ENCODE measurements around the gene NCBP3. TPM values are rescaled to one million over a fixed set of nuclear protein-coding genes. Genes with fewer than 3 reads are reported as not detected.

NCBP3 gene
- total and polyA plus RNA-seq, 9 donors: 33.4 to 68.9 (median 56.2) TPM

DNA sequence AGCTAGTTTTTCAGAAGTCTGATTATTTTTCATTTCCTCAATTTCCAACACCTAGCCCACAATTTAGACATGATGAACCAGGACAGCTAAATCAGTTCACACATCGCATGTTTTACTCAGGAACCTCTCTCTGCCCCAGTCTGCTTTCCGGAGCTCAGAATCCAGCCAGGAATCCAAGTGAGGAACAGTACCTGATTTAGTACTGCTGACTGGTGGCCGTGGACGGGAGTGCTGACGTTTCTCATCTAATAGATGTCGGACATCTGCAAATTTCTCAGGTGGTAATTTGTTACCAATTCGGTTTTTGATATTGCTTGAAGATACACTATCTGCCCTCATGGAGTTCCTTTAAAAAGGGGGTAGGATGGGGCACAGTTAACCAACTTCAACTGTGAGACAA lies 30.1 kb downstream of the NCBP3 start:
- no peaks in the 10 kb centered on the region for H3K9me3 ChIP-seq (replicated peaks; ENCODE audit: control insufficient read depth, low read depth, low read length)
- DNase-seq: peak; percentile 41
- H3K4me1 ChIP-seq (ENCODE audit: control insufficient read depth, insufficient read depth, low read length): peaks cover 17% of the 10 kb centered on the region
- peak overlapping the region; percentile 82 for H3K27ac ChIP-seq (ENCODE audit: low read length)
- WGBS (ENCODE audit: insufficient coverage): 69% methylated on average over 5 of the region's 7 CpGs
- H3K4me3 ChIP-seq (ENCODE audit: low read length): no peak overlapping the region
- H3K27me3 ChIP-seq (ENCODE audit: control insufficient read depth, insufficient read depth, low read length): no peaks in the 10 kb centered on the region
- peaks cover 79% of the 10 kb centered on the region for H3K36me3 ChIP-seq (ENCODE audit: control insufficient read depth, insufficient read depth, low read length)

DNA sequence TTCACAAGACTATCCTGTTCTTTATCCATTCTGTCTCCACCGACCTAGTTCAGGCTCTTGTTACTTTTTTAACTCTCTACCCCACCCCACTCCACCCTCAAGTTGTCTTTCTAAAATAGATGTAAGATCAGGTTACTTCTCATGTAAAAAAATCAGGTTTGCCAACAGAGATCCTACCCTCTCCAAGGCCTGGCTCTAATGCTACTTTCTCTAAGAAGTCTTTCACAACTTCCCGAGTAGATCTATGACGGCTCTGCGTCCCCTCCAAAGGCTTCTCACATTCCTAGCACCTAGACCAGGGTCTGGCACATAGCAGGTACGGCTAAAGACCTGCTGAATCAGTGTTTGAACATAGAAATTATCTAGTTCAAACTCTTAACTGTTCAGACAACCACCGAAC lies 30.9 kb downstream of the NCBP3 start:
- Histone ChIP-seq H3K9me3 (replicated peaks; ENCODE audit: control insufficient read depth, low read depth, low read length) (no peaks in the 10 kb centered on the region), H3K4me1 (ENCODE audit: control insufficient read depth, insufficient read depth, low read length) (peaks cover 17% of the 10 kb centered on the region), H3K36me3 (ENCODE audit: control insufficient read depth, insufficient read depth, low read length) (peaks cover 82% of the 10 kb centered on the region), H3K27me3 (ENCODE audit: control insufficient read depth, insufficient read depth, low read length) (no peaks in the 10 kb centered on the region), H3K27ac (ENCODE audit: low read length) (peak overlapping the region; percentile 82), H3K4me3 (ENCODE audit: low read length) (no peak overlapping the region)
- DNase-seq: no peak
- 100% methylated on average over 1 of the region's 6 CpGs for WGBS (ENCODE audit: insufficient coverage)

DNA sequence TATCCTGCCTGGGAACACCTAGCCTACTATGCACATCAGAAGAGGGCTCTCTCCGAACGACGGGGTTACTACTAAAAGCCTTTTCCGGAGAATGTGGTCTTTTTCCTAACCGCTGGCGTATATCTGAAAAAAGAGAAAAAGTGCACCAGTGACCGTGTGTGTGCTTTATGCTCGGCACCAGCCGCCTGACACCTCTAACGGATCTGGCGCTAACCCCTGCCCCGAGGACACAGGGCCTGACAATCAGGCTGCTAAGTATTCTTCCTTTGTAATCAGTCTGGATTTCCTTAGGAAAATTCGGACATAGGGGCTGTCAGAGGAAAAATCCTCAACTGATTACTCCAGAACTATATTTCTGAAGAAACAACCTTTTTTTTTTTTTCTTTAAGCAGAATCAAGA lies 31.7 kb downstream of the NCBP3 start:
- Histone ChIP-seq H3K9me3 (replicated peaks; ENCODE audit: control insufficient read depth, low read depth, low read length) (no peaks in the 10 kb centered on the region), H3K4me1 (ENCODE audit: control insufficient read depth, insufficient read depth, low read length) (peaks cover 17% of the 10 kb centered on the region), H3K27me3 (ENCODE audit: control insufficient read depth, insufficient read depth, low read length) (no peaks in the 10 kb centered on the region), H3K27ac (ENCODE audit: low read length) (peak overlapping the region; percentile 82), H3K36me3 (ENCODE audit: control insufficient read depth, insufficient read depth, low read length) (peaks cover 81% of the 10 kb centered on the region), H3K4me3 (ENCODE audit: low read length) (no peak overlapping the region)
- DNase-seq: no peak
- WGBS (ENCODE audit: insufficient coverage): 91% methylated on average over 12 of the region's 13 CpGs

DNA sequence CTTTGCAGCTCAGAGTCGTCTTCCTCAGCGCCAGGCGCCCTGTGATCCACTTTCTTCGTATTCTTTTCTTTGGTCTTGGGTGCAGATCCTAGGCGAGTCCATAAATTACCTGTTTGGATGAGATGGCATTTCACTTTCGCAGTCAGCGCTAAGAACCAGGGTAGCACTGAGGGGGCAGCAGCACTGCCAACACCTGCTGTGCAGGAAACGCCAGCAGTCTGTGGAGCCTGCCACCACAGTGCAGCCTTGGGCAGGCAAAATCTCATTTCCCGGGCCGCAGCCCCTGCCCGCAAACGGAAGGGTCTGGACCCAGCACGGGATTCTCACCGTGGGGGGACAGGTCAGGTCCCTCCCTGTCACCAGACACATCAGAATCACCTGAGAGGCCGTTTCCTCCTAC lies 32.9 kb downstream of the NCBP3 start:
- no peak for DNase-seq
- peak overlapping the region; percentile 67 for H3K27ac ChIP-seq (ENCODE audit: low read length)
- H3K9me3 ChIP-seq (replicated peaks; ENCODE audit: control insufficient read depth, low read depth, low read length): no peaks in the 10 kb centered on the region
- 96% methylated on average over 11 of the region's 15 CpGs for WGBS (ENCODE audit: insufficient coverage)
- no peaks in the 10 kb centered on the region for H3K27me3 ChIP-seq (ENCODE audit: control insufficient read depth, insufficient read depth, low read length)
- peak overlapping the region; percentile 9 for H3K4me3 ChIP-seq (ENCODE audit: low read length)
- peaks cover 17% of the 10 kb centered on the region for H3K4me1 ChIP-seq (ENCODE audit: control insufficient read depth, insufficient read depth, low read length)
- H3K36me3 ChIP-seq (ENCODE audit: control insufficient read depth, insufficient read depth, low read length): peaks cover 79% of the 10 kb centered on the region

DNA sequence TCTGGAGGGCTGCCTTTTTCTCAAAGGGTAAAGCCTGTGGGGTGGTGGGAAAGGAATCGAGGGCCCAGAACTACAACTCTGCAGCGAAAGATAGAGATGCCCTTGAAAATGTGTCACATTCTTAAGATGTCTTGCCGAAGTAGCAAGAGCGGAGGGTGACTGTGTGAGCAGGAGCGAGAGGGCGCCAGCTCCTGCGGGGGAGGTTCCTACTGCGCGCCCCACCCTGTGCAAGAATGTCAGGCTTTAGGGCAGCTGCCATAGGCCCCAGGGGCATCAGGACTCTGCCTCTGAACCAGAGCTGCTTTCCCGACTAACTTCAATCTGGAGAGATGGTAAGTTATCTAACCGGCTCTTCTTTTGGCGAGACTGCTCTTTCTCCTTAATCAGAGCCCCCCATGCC lies 33.3 kb downstream of the NCBP3 start:
- no peak for DNase-seq
- peaks cover 83% of the 10 kb centered on the region for H3K36me3 ChIP-seq (ENCODE audit: control insufficient read depth, insufficient read depth, low read length)
- no peaks in the 10 kb centered on the region for H3K9me3 ChIP-seq (replicated peaks; ENCODE audit: control insufficient read depth, low read depth, low read length)
- peak overlapping the region; percentile 67 for H3K27ac ChIP-seq (ENCODE audit: low read length)
- H3K4me1 ChIP-seq (ENCODE audit: control insufficient read depth, insufficient read depth, low read length): peaks cover 17% of the 10 kb centered on the region
- 82% methylated on average over 10 of the region's 12 CpGs for WGBS (ENCODE audit: insufficient coverage)
- H3K4me3 ChIP-seq (ENCODE audit: low read length): no peak overlapping the region
- H3K27me3 ChIP-seq (ENCODE audit: control insufficient read depth, insufficient read depth, low read length): no peaks in the 10 kb centered on the region

DNA sequence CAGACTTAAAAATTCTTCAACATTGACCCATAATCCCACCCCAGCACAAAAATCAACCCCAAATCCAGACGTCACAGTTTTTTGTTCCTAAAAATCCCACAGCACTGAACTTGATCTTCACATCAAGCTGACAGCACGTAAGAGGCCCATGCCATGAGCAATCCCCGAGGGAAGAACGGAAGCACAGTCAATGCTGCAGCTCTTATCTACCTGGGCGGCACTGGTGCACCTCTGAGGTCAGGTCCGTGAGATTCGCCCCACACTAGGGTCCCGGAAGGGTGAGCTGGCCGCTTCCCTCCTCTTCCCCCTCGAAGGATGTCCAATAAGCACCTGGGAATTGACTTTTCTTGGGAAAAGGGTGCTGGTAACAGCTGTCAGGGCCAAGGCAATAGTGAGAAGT lies 33.8 kb downstream of the NCBP3 start:
- WGBS (ENCODE audit: insufficient coverage): 85% methylated on average over 7 of the region's 10 CpGs

DNA sequence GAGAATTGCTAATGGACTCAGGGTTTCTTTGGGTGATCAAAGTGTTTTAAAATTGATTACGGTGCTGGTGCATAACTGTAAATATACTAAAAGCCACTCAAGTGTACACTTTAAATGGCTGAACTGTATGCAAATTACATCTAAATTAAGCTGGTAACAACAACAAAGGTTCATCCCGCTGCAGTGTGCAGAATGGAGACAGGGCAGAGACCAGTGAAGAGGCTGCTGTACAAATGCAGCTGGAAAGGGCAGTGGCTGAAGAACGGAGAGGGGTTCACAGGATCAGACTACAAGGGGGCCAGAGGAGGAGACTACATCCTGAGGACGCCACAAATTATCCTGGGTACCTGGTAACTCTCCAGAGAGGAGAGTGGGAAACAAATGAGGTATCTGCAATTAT lies 36.0 kb downstream of the NCBP3 start:
- no peak for DNase-seq
- H3K4me1 ChIP-seq (ENCODE audit: control insufficient read depth, insufficient read depth, low read length): peaks cover 13% of the 10 kb centered on the region
- WGBS (ENCODE audit: insufficient coverage): 83% methylated on average over 2 of the region's 4 CpGs
- H3K4me3 ChIP-seq (ENCODE audit: low read length): no peak overlapping the region
- peaks cover 77% of the 10 kb centered on the region for H3K36me3 ChIP-seq (ENCODE audit: control insufficient read depth, insufficient read depth, low read length)
- H3K27ac ChIP-seq (ENCODE audit: low read length): no peak overlapping the region
- no peaks in the 10 kb centered on the region for H3K27me3 ChIP-seq (ENCODE audit: control insufficient read depth, insufficient read depth, low read length)
- H3K9me3 ChIP-seq (replicated peaks; ENCODE audit: control insufficient read depth, low read depth, low read length): no peaks in the 10 kb centered on the region

More for the DNA sequence above, 33.8 kb downstream of the NCBP3 start:
- peak overlapping the region; percentile 67 for H3K27ac ChIP-seq (ENCODE audit: low read length)
- H3K36me3 ChIP-seq (ENCODE audit: control insufficient read depth, insufficient read depth, low read length): peaks cover 86% of the 10 kb centered on the region
- no peak for DNase-seq
- no peaks in the 10 kb centered on the region for H3K9me3 ChIP-seq (replicated peaks; ENCODE audit: control insufficient read depth, low read depth, low read length)
- H3K27me3 ChIP-seq (ENCODE audit: control insufficient read depth, insufficient read depth, low read length): no peaks in the 10 kb centered on the region
- no peak overlapping the region for H3K4me3 ChIP-seq (ENCODE audit: low read length)
- peaks cover 17% of the 10 kb centered on the region for H3K4me1 ChIP-seq (ENCODE audit: control insufficient read depth, insufficient read depth, low read length)

DNA sequence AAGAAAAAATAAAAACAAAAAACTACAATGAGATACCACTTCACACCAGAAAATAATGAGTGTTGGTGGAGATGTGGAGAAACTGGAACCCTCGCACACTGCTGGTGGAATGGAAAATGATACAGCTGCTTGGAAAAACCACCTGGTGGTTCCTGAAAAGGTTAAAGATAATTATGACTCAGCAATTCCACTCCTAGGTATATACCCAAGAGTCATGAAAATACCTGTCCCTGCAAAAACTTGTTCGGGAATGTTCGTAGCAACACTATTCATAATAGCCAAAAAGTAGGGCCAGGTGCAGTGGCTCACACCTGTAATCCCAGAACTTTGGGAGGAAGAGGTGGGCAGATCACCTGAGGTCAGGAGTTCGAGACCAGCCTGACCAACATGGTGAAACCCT lies 36.9 kb downstream of the NCBP3 start:
- no peak overlapping the region for H3K4me3 ChIP-seq (ENCODE audit: low read length)
- no peak for DNase-seq
- H3K4me1 ChIP-seq (ENCODE audit: control insufficient read depth, insufficient read depth, low read length): peaks cover 10% of the 10 kb centered on the region
- no CpG with 5 or more reads among the region's 4 CpGs for WGBS (ENCODE audit: insufficient coverage)
- H3K27ac ChIP-seq (ENCODE audit: low read length): no peak overlapping the region
- no peaks in the 10 kb centered on the region for H3K9me3 ChIP-seq (replicated peaks; ENCODE audit: control insufficient read depth, low read depth, low read length)
- peaks cover 70% of the 10 kb centered on the region for H3K36me3 ChIP-seq (ENCODE audit: control insufficient read depth, insufficient read depth, low read length)
- no peaks in the 10 kb centered on the region for H3K27me3 ChIP-seq (ENCODE audit: control insufficient read depth, insufficient read depth, low read length)

DNA sequence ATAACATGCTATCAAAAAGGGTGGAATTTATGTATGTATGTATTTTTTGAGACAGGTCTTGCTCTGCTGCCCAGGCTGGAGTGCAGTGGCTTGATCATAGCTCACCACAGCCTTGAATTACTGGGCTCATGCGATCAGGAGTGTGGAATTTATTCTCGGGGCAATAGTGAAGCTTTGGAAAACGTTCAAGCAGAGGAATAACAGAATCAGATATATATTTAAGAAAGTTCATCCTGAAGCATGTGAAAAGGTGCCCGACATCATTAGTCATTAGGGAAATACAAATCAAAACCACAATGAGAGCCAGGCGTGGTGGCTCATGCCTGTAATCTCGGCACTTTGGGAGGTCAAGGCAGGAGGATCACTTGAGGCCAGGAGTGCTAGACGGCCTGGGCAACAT lies 37.3 kb downstream of the NCBP3 start:
- Histone ChIP-seq H3K4me1 (ENCODE audit: control insufficient read depth, insufficient read depth, low read length) (peaks cover 8% of the 10 kb centered on the region), H3K27ac (ENCODE audit: low read length) (no peak overlapping the region), H3K27me3 (ENCODE audit: control insufficient read depth, insufficient read depth, low read length) (no peaks in the 10 kb centered on the region), H3K9me3 (replicated peaks; ENCODE audit: control insufficient read depth, low read depth, low read length) (no peaks in the 10 kb centered on the region), H3K36me3 (ENCODE audit: control insufficient read depth, insufficient read depth, low read length) (peaks cover 67% of the 10 kb centered on the region), H3K4me3 (ENCODE audit: low read length) (no peak overlapping the region)
- WGBS (ENCODE audit: insufficient coverage): 87% methylated on average over 4 of the region's 7 CpGs
- DNase-seq: no peak

DNA sequence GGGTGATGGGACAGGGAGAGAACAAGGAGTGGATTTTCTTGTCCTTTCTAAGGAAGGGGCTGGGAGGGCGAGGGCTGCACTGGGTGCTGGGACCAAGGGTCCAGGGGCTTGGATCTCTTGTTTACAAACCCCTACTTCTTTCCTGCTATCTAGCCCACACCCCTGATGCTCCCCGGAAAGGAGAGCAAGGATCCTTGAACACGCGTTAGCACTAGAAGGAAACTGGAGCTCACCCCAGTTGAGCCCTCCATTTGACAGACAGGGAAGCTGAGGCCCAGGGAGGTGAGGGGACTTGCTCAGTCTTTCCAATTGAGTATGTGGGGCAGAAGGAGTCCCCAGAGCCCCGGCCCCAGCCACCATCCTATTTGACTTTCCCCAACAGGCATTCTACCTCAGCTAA lies 40.5 kb downstream of the NCBP3 start:
- 90% methylated on average over 2 of the region's 5 CpGs for WGBS (ENCODE audit: insufficient coverage)
- H3K27ac ChIP-seq (ENCODE audit: low read length): no peak overlapping the region
- H3K4me1 ChIP-seq (ENCODE audit: control insufficient read depth, insufficient read depth, low read length): peaks cover under 1% of the 10 kb centered on the region
- DNase-seq: no peak
- H3K36me3 ChIP-seq (ENCODE audit: control insufficient read depth, insufficient read depth, low read length): peaks cover 41% of the 10 kb centered on the region
- no peaks in the 10 kb centered on the region for H3K9me3 ChIP-seq (replicated peaks; ENCODE audit: control insufficient read depth, low read depth, low read length)
- H3K27me3 ChIP-seq (ENCODE audit: control insufficient read depth, insufficient read depth, low read length): no peaks in the 10 kb centered on the region
- no peak overlapping the region for H3K4me3 ChIP-seq (ENCODE audit: low read length)

DNA sequence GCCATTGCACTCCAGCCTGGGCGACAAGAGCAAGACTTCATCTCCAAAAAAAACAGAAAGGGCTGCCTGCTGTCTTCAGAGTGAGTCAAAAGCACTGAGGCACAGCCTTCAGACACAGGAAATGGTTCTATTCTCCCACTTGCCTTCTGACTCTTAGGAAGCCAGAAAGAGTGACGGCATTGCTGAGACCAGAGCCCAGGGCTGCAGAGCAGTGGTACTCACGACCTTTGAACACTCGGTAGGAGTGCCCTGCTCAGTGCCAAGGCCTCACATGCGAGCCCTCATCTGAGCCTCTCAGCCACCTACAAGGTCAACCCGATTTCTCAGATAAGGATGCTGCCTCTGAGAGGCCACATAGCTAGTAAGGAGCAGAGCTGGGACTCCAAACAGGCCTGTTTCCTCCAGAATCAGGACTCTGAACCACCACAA lies 41.5 kb downstream of the NCBP3 start:
- WGBS (ENCODE audit: insufficient coverage): 58% methylated on average over 4 of the region's 6 CpGs
- DNase-seq: no peak
- Histone ChIP-seq H3K36me3 (ENCODE audit: control insufficient read depth, insufficient read depth, low read length) (peaks cover 33% of the 10 kb centered on the region), H3K4me3 (ENCODE audit: low read length) (no peak overlapping the region), H3K27me3 (ENCODE audit: control insufficient read depth, insufficient read depth, low read length) (no peaks in the 10 kb centered on the region), H3K9me3 (replicated peaks; ENCODE audit: control insufficient read depth, low read depth, low read length) (no peaks in the 10 kb centered on the region), H3K27ac (ENCODE audit: low read length) (no peak overlapping the region), H3K4me1 (ENCODE audit: control insufficient read depth, insufficient read depth, low read length) (peaks cover 6% of the 10 kb centered on the region)

Measured in muscle of leg (tissue), 11 donors.